GM18505 (cell line): ENCODE results near the gene HOXC10.

Experiments
- ATAC-seq: cut with Tn5 transposase; IDR thresholded peaks from one replicate; pipeline ENCODE4 v1.9.1; 2021; ENCODE audit not compliant: unreplicated experiment
- POLR2A ChIP-seq: IDR thresholded peaks from 4 replicates; pipeline ENCODE4 v1.6.1; 2011; ENCODE audit warnings: borderline replicate concordance; ENCODE audit not compliant: insufficient read depth, insufficient read length; ENCODE audit errors: extremely low read depth

HOXC10 gene

GRCh38 chr12:54031480-54031879, 46.5 kb downstream of the HOXC10 start:
- no peak for TF ChIP-seq POLR2A

GRCh38 chr12:54032086-54032619, 47.2 kb downstream of the HOXC10 start:
- no peak for TF ChIP-seq POLR2A

More at GRCh38 chr12:54031480-54031879, 46.5 kb downstream of the HOXC10 start:
- ATAC-seq, result no peak

GRCh38 chr12:54032627-54033100, 47.7 kb downstream of the HOXC10 start, which contains the start of gene HOXC5:
Gene HOXC5, plus strand, starts transcription at chr12:54033050. Its CDS starts 73 bp downstream, at chr12:54033123.
- TF ChIP-seq POLR2A, result no peak
- ATAC-seq, result no peak

More at GRCh38 chr12:54032086-54032619, 47.2 kb downstream of the HOXC10 start:
- ATAC-seq, result no peak

GRCh38 chr12:54033106-54033979, 48.4 kb downstream of the HOXC10 start:
- no peak for ATAC-seq
- TF ChIP-seq POLR2A, result no peak

- ATAC-seq, result no peak
- no peak for TF ChIP-seq POLR2A
Observed at GRCh38 chr12:54033980-54034784, 49.2 kb downstream of the HOXC10 start.

GRCh38 chr12:54034785-54035310, 49.9 kb downstream of the HOXC10 start:
- ATAC-seq, result no peak
- no peak for TF ChIP-seq POLR2A

- no peak for TF ChIP-seq POLR2A
- no peak for ATAC-seq
Observed at GRCh38 chr12:54035568-54036264, 50.8 kb downstream of the HOXC10 start.

GRCh38 chr12:54036620-54037359, 51.8 kb downstream of the HOXC10 start:
- no peak for TF ChIP-seq POLR2A
- ATAC-seq, result no peak

GRCh38 chr12:54037360-54038283, 52.7 kb downstream of the HOXC10 start:
- no peak for ATAC-seq
- no peak for TF ChIP-seq POLR2A

GRCh38 chr12:54038284-54038870, 53.4 kb downstream of the HOXC10 start:
- TF ChIP-seq POLR2A, result no peak
- no peak for ATAC-seq
